ENCODE measurements around the gene LYZL4.

The LYZL4 gene

GRCh38 chr3:42402394-42403096, 7.9 kb downstream of the LYZL4 start:
- no peak overlapping the region for H3K4me3 ChIP-seq (ENCODE audit: low read depth, low read length)
- no peak for TF ChIP-seq CTCF (IDR thresholded peaks at IDR 0.05; ENCODE audit: control insufficient read depth, extremely low read depth, insufficient read depth)
- no peak for DNase-seq (ENCODE audit: low read depth)

- no peak for TF ChIP-seq CTCF (IDR thresholded peaks at IDR 0.05; ENCODE audit: control insufficient read depth, extremely low read depth, insufficient read depth)
- no peak overlapping the region for H3K4me3 ChIP-seq (ENCODE audit: low read depth, low read length)
- no peak for DNase-seq (ENCODE audit: low read depth)
These were observed 12.3 kb downstream of the LYZL4 start for GRCh38 chr3:42398080-42398479.

GRCh38 chr3:42397644-42398043, 12.8 kb downstream of the LYZL4 start:
- no peak overlapping the region for H3K4me3 ChIP-seq (ENCODE audit: low read depth, low read length)
- DNase-seq (ENCODE audit: low read depth) = no peak
- TF ChIP-seq CTCF (IDR thresholded peaks at IDR 0.05; ENCODE audit: control insufficient read depth, extremely low read depth, insufficient read depth) = no peak

GRCh38 chr3:42394579-42395288, 15.7 kb downstream of the LYZL4 start:
- no peak for TF ChIP-seq CTCF (IDR thresholded peaks at IDR 0.05; ENCODE audit: control insufficient read depth, extremely low read depth, insufficient read depth)
- no peak overlapping the region for H3K4me3 ChIP-seq (ENCODE audit: low read depth, low read length)
- DNase-seq (ENCODE audit: low read depth) = no peak

GRCh38 chr3:42387802-42388651, 22.4 kb downstream of the LYZL4 start:
- no peak for TF ChIP-seq CTCF (IDR thresholded peaks at IDR 0.05; ENCODE audit: control insufficient read depth, extremely low read depth, insufficient read depth)
- DNase-seq (ENCODE audit: low read depth) = no peak
- H3K4me3 ChIP-seq (ENCODE audit: low read depth, low read length) = no peak overlapping the region

DNA sequence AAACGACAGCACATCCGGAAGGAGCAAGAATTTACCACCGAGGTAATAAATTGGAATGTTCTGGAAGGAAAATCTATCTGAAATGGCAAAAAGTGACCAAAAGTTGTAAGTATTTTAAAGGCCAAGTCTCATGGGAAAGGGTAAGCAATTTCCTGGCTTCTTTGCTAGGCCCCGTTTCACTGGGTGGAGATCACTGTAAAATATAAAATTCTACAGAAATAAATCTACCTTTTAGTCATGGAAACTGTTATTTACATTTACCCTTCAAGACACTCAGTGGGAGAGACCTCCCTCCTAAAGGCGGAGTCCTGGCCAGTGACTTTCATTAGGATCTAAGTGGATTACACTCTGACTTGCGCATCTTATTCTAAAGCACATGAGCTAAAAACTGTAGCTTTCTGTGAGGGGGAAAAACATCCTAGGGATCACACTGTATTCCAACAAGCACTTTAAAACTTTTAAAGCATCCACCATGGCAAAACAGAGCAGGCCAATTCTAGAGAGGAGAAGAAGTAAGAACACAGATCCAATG, 28.8 kb downstream of the LYZL4 start:
- TF ChIP-seq CTCF (IDR thresholded peaks at IDR 0.05; ENCODE audit: control insufficient read depth, extremely low read depth, insufficient read depth) = no peak
- DNase-seq (ENCODE audit: low read depth) = no peak
- H3K4me3 ChIP-seq (ENCODE audit: low read depth, low read length) = no peak overlapping the region

Data from LNCaP clone FGC (cell line).